Measurements from ENCODE around the gene PLEKHG7. TPM values are rescaled to one million over a fixed set of nuclear protein-coding genes. Genes with fewer than 3 reads are reported as not detected.

PLEKHG7 gene
- total and polyA plus RNA-seq, 9 of the 15 experiments (the other 6 are each of a cell fraction or from before 2014, with no cell fraction given) = 0.03 TPM; not detected in 8

DNA sequence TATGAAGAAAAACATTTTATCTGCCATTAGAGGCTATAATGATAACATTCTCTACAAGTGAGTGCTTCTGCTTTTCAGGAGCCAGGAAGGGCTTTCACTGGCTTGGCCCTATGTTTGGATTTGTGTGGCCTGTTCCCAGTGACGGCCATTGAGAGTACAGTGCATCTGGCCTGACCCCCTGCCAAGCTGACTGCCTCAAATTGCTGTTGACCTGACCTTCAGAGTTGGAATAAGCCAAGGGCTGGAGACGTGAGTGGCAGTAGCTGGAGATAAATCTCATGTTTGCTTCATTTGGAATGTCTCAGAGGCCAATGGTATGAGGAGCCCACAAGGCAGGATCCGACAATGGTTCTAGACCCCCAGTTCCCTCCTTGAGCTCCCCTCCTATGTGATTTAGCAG is 28.3 kb upstream of the PLEKHG7 start:
- H3K9ac ChIP-seq (ENCODE audit: insufficient read depth in 1 of 2, low read depth in 2 of 2, low read length in 2 of 2) = no peak overlapping the region
- H3K27me3 ChIP-seq (ENCODE audit: control insufficient read depth in 2 of 2, insufficient read depth in 2 of 2, low read length in 2 of 2) = peaks cover 2 to 17% of the 10 kb centered on the region in 2 experiments; a peak in 1 of 5 replicates
- no peaks in the 10 kb centered on the region for H3K36me3 ChIP-seq (ENCODE audit: control insufficient read depth, insufficient read depth, low read length)
- H3K79me2 ChIP-seq (ENCODE audit: control insufficient read depth, insufficient read depth, low read length) = no peaks in the 10 kb centered on the region
- TF ChIP-seq TEAD1 (CRISPR knock-in tag; IDR thresholded peaks at IDR 0.05) (no peak), POLR2A (conservative IDR thresholded peaks at IDR 0.05) (no peak), ZNF408 (CRISPR knock-in tag; IDR thresholded peaks at IDR 0.05; ENCODE audit: low read depth) (no peak), CHD2 (IDR thresholded peaks at IDR 0.05; ENCODE audit: low read depth, low read length) (no peak), KAT2B (IDR thresholded peaks at IDR 0.05; ENCODE audit: low read depth, low read length) (no peak)
- TF ChIP-seq, protein P1, sequence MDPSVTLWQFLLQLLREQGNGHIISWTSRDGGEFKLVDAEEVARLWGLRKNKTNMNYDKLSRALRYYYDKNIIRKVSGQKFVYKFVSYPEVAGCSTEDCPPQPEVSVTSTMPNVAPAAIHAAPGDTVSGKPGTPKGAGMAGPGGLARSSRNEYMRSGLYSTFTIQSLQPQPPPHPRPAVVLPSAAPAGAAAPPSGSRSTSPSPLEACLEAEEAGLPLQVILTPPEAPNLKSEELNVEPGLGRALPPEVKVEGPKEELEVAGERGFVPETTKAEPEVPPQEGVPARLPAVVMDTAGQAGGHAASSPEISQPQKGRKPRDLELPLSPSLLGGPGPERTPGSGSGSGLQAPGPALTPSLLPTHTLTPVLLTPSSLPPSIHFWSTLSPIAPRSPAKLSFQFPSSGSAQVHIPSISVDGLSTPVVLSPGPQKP (CRISPR knock-in tag; IDR thresholded peaks at IDR 0.05) = no peak
- TF ChIP-seq, protein P2, sequence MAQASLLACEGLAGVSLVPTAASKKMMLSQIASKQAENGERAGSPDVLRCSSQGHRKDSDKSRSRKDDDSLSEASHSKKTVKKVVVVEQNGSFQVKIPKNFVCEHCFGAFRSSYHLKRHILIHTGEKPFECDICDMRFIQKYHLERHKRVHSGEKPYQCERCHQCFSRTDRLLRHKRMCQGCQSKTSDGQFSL (CRISPR knock-in tag; IDR thresholded peaks at IDR 0.05) = no peak
- TF ChIP-seq, protein P2 (tag; IDR thresholded peaks at IDR 0.05) = no peak
- TF ChIP-seq, protein P3, sequence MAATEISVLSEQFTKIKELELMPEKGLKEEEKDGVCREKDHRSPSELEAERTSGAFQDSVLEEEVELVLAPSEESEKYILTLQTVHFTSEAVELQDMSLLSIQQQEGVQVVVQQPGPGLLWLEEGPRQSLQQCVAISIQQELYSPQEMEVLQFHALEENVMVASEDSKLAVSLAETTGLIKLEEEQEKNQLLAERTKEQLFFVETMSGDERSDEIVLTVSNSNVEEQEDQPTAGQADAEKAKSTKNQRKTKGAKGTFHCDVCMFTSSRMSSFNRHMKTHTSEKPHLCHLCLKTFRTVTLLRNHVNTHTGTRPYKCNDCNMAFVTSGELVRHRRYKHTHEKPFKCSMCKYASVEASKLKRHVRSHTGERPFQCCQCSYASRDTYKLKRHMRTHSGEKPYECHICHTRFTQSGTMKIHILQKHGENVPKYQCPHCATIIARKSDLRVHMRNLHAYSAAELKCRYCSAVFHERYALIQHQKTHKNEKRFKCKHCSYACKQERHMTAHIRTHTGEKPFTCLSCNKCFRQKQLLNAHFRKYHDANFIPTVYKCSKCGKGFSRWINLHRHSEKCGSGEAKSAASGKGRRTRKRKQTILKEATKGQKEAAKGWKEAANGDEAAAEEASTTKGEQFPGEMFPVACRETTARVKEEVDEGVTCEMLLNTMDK (IDR thresholded peaks at IDR 0.05; ENCODE audit: borderline replicate concordance, insufficient read depth, low read depth, low read length, poor library complexity, severe bottlenecking) = no peak
- no peak for DNase-seq (ENCODE audit: extremely low read depth in 1 of 4, low spot score in 3 of 4)
- WGBS (ENCODE audit: insufficient coverage, low coverage, missing lambda C conversion rate) = 0% methylated on average over 3 of the region's 3 CpGs
- intact Hi-C loops (cut with micrococcal nuclease) = no loop called here
- no peak for FAIRE-seq
- CTCF ChIA-PET (ENCODE audit: low intra/inter-chr PET ratio) = no interaction called here
- no peak overlapping the region for H3K4me3 ChIP-seq
- no peak for ATAC-seq
- BruUV-seq (replicated peaks) = no TSS peak
- no peaks in the 10 kb centered on the region for H4K20me1 ChIP-seq (replicated peaks; ENCODE audit: control insufficient read depth, insufficient read depth, low read length)
- no peak overlapping the region for H2AFZ ChIP-seq (ENCODE audit: low read depth, low read length)
- H3K9me3 ChIP-seq (replicated peaks; ENCODE audit: control insufficient read depth, insufficient read depth, low read depth, low read length) = no peaks in the 10 kb centered on the region
- in situ Hi-C loops (cut with MboI) = no loop called here
- no peaks in the 10 kb centered on the region for H3K4me1 ChIP-seq (replicated peaks in 1 of 2; ENCODE audit: control insufficient read depth in 2 of 2, insufficient read depth in 2 of 2, low read length in 2 of 2)
- POLR2A ChIA-PET = no interaction called here
- no peaks in the 10 kb centered on the region for H3K9me1 ChIP-seq (ENCODE audit: control insufficient read depth, insufficient read depth, low read length)
- no peak overlapping the region for H3K27ac ChIP-seq (ENCODE audit: extremely low read depth, low read depth, low read length)
- no peak overlapping the region for H3K4me2 ChIP-seq (ENCODE audit: insufficient read depth, low read length)
